GM12801 (cell line): Measurements from ENCODE around the gene OLFM1.

Experiments used
- CTCF ChIP-seq: IDR thresholded peaks from one replicate; pipeline ENCODE4 v1.5.1; 2011; ENCODE audit warnings: control low read depth; ENCODE audit not compliant: insufficient read length; ENCODE audit errors: extremely low read depth

Gene OLFM1

GRCh38 chr9:135087489-135087792, at the start of gene OLFM1:
Gene OLFM1 (plus strand): TSS chr9:135087668. CDS start chr9:135087990, 322 bp downstream.
- no peak for TF ChIP-seq CTCF

- TF ChIP-seq CTCF = no peak
Observed at GRCh38 chr9:135038331-135038730, 49.1 kb upstream of the OLFM1 start.

GRCh38 chr9:135038826-135039225, 48.6 kb upstream of the OLFM1 start:
- no peak for TF ChIP-seq CTCF

GRCh38 chr9:135039266-135039870, 48.1 kb upstream of the OLFM1 start:
- TF ChIP-seq CTCF = no peak

GRCh38 chr9:135039916-135040645, 47.4 kb upstream of the OLFM1 start:
- no peak for TF ChIP-seq CTCF

GRCh38 chr9:135040892-135041291, 46.6 kb upstream of the OLFM1 start:
- TF ChIP-seq CTCF = no peak

GRCh38 chr9:135043345-135043744, 44.1 kb upstream of the OLFM1 start:
- TF ChIP-seq CTCF = no peak
